ENCODE data around the gene FAM171A2.

Gene FAM171A2

DNA sequence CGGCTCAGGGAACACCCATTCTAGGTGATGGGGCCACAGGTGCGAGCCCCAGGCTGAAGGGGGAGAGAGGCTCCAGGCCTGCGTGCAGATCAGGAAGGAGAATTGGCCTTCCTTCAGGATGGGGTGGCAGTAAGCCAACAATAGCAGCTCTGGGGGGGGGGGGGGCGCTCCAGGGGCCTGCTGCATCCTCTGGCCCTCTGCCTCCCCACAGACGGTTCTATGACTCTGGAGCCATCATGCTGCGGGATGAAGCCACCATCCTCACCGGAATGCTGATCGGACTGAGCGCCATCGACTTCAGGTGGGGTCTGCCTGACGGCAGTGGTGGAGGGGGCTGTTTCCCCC is 49.2 kb downstream of the FAM171A2 start:
- TF ChIP-seq, protein P1, sequence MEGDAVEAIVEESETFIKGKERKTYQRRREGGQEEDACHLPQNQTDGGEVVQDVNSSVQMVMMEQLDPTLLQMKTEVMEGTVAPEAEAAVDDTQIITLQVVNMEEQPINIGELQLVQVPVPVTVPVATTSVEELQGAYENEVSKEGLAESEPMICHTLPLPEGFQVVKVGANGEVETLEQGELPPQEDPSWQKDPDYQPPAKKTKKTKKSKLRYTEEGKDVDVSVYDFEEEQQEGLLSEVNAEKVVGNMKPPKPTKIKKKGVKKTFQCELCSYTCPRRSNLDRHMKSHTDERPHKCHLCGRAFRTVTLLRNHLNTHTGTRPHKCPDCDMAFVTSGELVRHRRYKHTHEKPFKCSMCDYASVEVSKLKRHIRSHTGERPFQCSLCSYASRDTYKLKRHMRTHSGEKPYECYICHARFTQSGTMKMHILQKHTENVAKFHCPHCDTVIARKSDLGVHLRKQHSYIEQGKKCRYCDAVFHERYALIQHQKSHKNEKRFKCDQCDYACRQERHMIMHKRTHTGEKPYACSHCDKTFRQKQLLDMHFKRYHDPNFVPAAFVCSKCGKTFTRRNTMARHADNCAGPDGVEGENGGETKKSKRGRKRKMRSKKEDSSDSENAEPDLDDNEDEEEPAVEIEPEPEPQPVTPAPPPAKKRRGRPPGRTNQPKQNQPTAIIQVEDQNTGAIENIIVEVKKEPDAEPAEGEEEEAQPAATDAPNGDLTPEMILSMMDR (IDR thresholded peaks at IDR 0.05; ENCODE audit: low read depth, low read length) = no peak
- H3K4me3 ChIP-seq (ENCODE audit: low read depth, low read length) = no peak overlapping the region

DNA sequence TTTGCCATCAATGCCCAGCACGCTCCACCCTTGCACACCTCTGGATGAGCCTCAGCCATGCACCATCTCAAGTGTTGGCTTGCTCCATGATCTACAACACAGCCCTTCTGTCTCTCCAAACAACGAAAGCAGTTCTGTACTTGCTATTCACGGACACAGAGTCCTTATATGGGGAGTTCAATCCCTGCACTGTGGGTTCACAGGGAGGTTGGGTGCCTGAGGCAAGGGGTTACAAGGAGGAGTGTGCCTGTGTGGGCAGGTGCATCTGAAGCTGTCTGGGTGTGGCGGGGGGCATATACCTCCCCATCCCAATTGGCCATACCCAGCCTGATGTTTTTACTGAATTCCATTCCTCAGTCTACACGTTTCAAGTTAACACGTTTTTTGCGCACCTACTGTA is 49.6 kb downstream of the FAM171A2 start:
- H3K4me3 ChIP-seq (ENCODE audit: low read depth, low read length) = no peak overlapping the region
- TF ChIP-seq, protein P1 (IDR thresholded peaks at IDR 0.05; ENCODE audit: low read depth, low read length) = no peak

DNA sequence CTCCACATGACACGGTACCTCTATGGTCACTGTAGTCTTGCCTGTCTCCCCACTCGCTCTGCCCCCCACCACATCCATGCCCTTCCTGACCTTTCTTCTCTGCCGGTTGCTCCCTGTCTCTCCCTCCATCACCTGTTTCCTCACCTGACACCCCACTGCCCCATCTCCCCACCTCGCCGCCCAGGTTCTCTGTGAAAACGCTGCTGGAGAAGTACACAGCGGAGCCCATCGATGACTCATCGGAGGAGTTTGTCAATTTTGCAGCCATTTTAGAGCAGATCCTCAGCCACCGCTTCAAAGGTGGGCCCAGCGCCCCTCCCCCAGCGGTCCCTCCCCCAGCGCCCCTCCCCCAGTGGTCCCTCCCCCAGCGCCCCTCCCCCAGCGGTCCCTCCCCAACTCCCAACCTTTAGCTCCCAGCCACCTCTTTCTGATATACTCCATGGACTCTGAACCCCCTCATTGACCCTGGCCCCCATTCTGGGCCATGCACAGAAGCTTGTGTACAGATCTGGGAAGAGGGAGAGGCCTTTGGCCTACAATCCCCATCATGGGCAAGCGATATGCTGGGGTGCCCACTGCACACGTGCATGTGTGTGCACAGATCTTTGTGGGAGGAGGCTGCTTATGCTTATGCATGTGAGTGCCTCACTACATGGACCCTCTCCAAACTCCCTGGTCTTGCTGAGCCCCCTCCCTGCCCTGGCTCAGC is 51.1 kb downstream of the FAM171A2 start:
- TF ChIP-seq, protein P1 (IDR thresholded peaks at IDR 0.05; ENCODE audit: low read depth, low read length) = no peak
- H3K4me3 ChIP-seq (ENCODE audit: low read depth, low read length) = no peak overlapping the region

DNA sequence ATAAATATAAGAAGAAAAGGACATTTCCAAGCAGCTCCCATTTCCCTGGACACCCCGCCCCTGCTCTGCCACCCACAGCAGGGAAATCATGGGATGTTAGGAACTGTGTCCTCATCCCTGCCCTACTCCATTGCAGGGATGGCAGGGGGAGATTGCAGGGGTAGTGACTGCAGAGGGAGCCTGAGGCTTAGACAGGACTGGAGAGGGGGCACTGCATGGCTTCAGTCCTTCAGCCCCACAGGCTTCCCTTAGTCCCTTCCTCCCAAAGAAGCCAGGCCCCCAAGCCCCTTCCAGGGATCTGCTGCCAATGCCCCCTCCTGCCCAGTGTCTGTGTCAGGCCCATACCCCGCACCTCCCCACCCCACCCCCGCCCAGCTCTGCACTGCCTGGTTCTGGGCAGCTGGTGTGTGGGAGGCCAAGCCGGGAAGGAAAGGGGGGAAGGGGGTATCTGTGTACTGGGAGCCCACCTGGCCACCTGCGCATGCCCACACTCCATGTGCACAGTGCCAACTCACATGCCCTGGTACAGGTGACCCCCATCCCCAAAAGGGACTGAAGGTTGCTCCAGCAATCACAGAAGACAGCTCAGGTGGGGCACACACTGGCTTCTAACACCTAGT is 52.0 kb downstream of the FAM171A2 start:
- TF ChIP-seq, protein P1 (IDR thresholded peaks at IDR 0.05; ENCODE audit: low read depth, low read length) = no peak
- H3K4me3 ChIP-seq (ENCODE audit: low read depth, low read length) = no peak overlapping the region

DNA sequence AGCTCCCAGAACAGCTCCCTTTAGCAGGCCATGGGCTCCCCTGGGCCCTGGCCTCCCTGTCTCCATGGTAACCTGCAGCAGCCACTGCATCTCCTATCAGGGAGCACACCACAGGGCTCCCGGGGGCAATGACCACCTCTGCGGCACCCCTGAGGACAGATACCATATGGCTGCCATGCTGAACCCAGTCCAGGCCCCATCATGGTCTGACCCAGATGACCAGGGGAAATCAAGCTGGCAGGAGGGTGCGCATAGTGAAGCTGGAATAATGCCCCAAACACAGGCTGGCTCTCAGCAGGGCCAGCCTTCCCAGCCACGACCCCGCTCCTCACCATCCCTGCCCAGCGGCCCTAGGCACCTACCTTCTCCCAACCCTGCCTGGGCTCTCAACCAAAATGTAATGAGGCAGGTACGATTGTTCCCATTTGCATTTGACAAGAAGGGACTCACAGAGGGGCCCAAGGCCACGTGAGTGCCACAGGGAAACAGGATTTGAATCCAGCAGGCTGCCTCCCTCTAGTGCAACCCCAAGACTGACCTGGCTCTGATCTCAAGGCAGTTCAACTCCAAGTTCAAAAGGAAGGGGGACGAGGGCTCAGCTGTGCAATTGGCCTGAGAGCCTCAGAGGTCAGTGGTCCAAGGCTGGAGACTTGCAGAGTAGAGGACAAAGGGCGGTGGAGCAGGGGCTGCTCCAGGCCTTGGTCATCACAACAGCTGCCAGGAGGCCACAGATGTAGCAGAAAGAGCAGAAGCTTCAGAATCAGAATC is 52.9 kb downstream of the FAM171A2 start:
- TF ChIP-seq, protein P1 (IDR thresholded peaks at IDR 0.05; ENCODE audit: low read depth, low read length) = no peak
- no peak overlapping the region for H3K4me3 ChIP-seq (ENCODE audit: low read depth, low read length)

DNA sequence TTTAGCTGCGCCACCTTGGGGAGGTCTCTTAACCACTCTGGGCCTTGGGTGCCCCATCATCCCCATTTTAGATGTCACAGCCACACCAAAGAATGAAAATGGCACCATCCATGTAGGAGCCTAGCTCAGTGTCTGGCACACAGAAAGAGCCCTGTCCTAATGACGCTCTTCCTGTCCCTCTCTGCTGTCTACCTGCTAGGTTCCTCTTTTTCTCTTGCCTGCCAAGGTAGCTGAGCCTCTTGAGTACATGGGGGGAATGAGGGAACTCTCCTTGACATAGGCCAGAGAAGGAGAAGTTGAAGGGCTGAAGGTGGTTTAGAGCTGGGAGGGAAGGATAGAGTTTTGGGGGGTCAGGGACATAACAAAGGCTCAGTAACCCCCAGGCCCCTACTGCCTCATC is 53.5 kb downstream of the FAM171A2 start:
- TF ChIP-seq, protein P1 (IDR thresholded peaks at IDR 0.05; ENCODE audit: low read depth, low read length) = no peak
- H3K4me3 ChIP-seq (ENCODE audit: low read depth, low read length) = no peak overlapping the region

DNA sequence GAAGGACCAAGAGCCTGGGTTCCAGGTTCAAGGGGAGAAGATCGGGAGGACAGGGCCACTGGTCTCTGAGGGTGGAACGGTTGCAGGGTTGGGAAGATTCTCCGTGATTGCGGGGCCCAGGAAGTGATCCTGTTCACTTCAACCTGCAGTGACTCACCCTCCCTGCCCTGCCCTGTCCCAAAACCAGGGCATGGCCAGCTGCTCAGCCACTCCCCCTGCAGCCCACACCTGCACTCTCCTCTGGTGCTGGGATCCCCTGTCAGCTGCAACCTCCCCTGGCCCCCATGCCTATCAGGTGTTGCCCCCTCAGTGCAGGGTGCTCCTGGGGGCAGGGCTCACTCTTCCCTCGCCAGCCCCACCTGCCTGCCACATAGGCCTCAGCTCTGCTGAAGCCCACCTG is 54.2 kb downstream of the FAM171A2 start:
- TF ChIP-seq, protein P1 (IDR thresholded peaks at IDR 0.05; ENCODE audit: low read depth, low read length) = no peak
- no peak overlapping the region for H3K4me3 ChIP-seq (ENCODE audit: low read depth, low read length)
